ENCODE results near the gene PARP3.
"Not testable (repeated sequence)": the region's sequence is repeated elsewhere in the genome, so short reads cannot be mapped to it uniquely, and the experiment has no call there.

DNA sequence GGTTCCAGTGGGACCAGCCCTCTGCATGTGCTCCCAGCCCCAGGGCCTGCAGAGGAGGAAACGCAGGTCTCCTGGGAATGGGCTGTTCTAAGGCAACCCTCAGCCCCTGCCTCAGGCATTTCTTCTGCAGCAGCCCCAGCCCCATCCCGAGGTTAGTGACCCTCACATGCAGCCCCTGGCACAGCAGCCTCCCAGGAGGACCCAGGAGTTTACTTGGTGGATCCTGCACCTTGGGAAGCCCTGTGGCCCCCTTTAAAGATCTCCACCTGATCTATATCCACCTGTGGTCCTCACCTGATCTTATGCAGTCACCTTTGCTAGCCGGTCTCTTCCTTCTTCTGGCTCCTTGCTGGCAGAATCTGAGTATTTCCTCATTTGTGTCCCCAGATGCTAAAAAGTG, 13.2 kb upstream of the PARP3 start:
- not testable (repeated sequence) for TF ChIP-seq CTCF (IDR thresholded peaks at IDR 0.05); POLR2A (IDR thresholded peaks at IDR 0.05); POLR2AphosphoS5 (IDR thresholded peaks at IDR 0.05; ENCODE audit: insufficient read depth in 1 of 2, low read depth in 1 of 2)

All from vagina (tissue), 2 donors.